KOPT-K1 (cell line): ENCODE measurements around the gene DOCK11.

Experiments used
- H3K27ac ChIP-seq: fragments of 200-600 bp; sonication (generic); 2 replicates; pipeline ENCODE4 v1.5.1; 2016; ENCODE audit warnings: antibody characterized with exemption, mild to moderate bottlenecking, low read depth, low read length; ENCODE audit not compliant: poor library complexity, severe bottlenecking
- H3K36me3 ChIP-seq: fragments of 200-600 bp; sonication (generic); 2 replicates; pipeline ENCODE4 v1.5.1; 2017; ENCODE audit warnings: antibody characterized with exemption, mild to moderate bottlenecking, low read length, moderate library complexity; ENCODE audit not compliant: insufficient read depth
- H3K9me3 ChIP-seq: fragments of 200-600 bp; sonication (generic); 2 replicates; pipeline ENCODE4 v1.5.1; 2017; ENCODE audit warnings: antibody characterized with exemption, low read length, mild to moderate bottlenecking; ENCODE audit not compliant: insufficient read depth, poor library complexity, severe bottlenecking

DOCK11 gene

GRCh38 chrX:118536204-118536603 lies 40.6 kb downstream of the DOCK11 start:
- Histone ChIP-seq H3K36me3 (no peaks in the 10 kb centered on the region), H3K9me3 (no peaks in the 10 kb centered on the region), H3K27ac (peak overlapping the region; percentile 63)

GRCh38 chrX:118536687-118537461 lies 41.3 kb downstream of the DOCK11 start:
- peak overlapping the region; percentile 63 for H3K27ac ChIP-seq
- no peaks in the 10 kb centered on the region for H3K9me3 ChIP-seq
- no peaks in the 10 kb centered on the region for H3K36me3 ChIP-seq

- no peaks in the 10 kb centered on the region for H3K36me3 ChIP-seq
- H3K27ac ChIP-seq, result no peak overlapping the region
- no peaks in the 10 kb centered on the region for H3K9me3 ChIP-seq
Observed at GRCh38 chrX:118538386-118538785, 42.8 kb downstream of the DOCK11 start.

- H3K36me3 ChIP-seq, result peaks cover 5% of the 10 kb centered on the region
Observed at GRCh38 chrX:118540342-118540741, 44.7 kb downstream of the DOCK11 start.

GRCh38 chrX:118541482-118541881 lies 45.9 kb downstream of the DOCK11 start:
- H3K36me3 ChIP-seq, result peaks cover 11% of the 10 kb centered on the region
- H3K9me3 ChIP-seq, result no peaks in the 10 kb centered on the region
- H3K27ac ChIP-seq, result no peak overlapping the region

More at GRCh38 chrX:118540342-118540741, 44.7 kb downstream of the DOCK11 start:
- no peak overlapping the region for H3K27ac ChIP-seq
- H3K9me3 ChIP-seq, result no peaks in the 10 kb centered on the region

GRCh38 chrX:118545510-118545909 lies 49.9 kb downstream of the DOCK11 start:
- H3K27ac ChIP-seq, result no peak overlapping the region
- no peaks in the 10 kb centered on the region for H3K9me3 ChIP-seq
- H3K36me3 ChIP-seq, result peaks cover 26% of the 10 kb centered on the region

GRCh38 chrX:118548841-118549240 lies 53.2 kb downstream of the DOCK11 start:
- Histone ChIP-seq H3K9me3 (no peaks in the 10 kb centered on the region), H3K27ac (no peak overlapping the region), H3K36me3 (peaks cover 30% of the 10 kb centered on the region)

- Histone ChIP-seq H3K27ac (no peak overlapping the region), H3K36me3 (peaks cover 24% of the 10 kb centered on the region), H3K9me3 (no peaks in the 10 kb centered on the region)
Observed at GRCh38 chrX:118550792-118551191, 55.2 kb downstream of the DOCK11 start.

GRCh38 chrX:118551426-118551825 lies 55.8 kb downstream of the DOCK11 start:
- no peak overlapping the region for H3K27ac ChIP-seq
- H3K9me3 ChIP-seq, result no peaks in the 10 kb centered on the region
- peaks cover 27% of the 10 kb centered on the region; the same call in 1 of the 2 replicates for H3K36me3 ChIP-seq

GRCh38 chrX:118552121-118552900 lies 56.7 kb downstream of the DOCK11 start:
- no peak overlapping the region for H3K27ac ChIP-seq
- H3K9me3 ChIP-seq, result no peaks in the 10 kb centered on the region
- H3K36me3 ChIP-seq, result peaks cover 24% of the 10 kb centered on the region; the same call in 1 of the 2 replicates

- no peaks in the 10 kb centered on the region for H3K9me3 ChIP-seq
- peaks cover 18% of the 10 kb centered on the region; the same call in 1 of the 2 replicates for H3K36me3 ChIP-seq
- H3K27ac ChIP-seq, result no peak overlapping the region
Observed at GRCh38 chrX:118553042-118553710, 57.6 kb downstream of the DOCK11 start.

GRCh38 chrX:118554511-118554910 lies 58.9 kb downstream of the DOCK11 start:
- no peak overlapping the region for H3K27ac ChIP-seq
- H3K36me3 ChIP-seq, result peaks cover 12% of the 10 kb centered on the region; the same call in 1 of the 2 replicates

GRCh38 chrX:118558926-118559325 lies 63.3 kb downstream of the DOCK11 start:
- H3K27ac ChIP-seq, result no peak overlapping the region
- peaks cover 19% of the 10 kb centered on the region; the same call in 1 of the 2 replicates for H3K36me3 ChIP-seq
- H3K9me3 ChIP-seq, result no peaks in the 10 kb centered on the region

More at GRCh38 chrX:118554511-118554910, 58.9 kb downstream of the DOCK11 start:
- H3K9me3 ChIP-seq, result no peaks in the 10 kb centered on the region

GRCh38 chrX:118560489-118560888 lies 64.9 kb downstream of the DOCK11 start:
- Histone ChIP-seq H3K36me3 (peaks cover 23% of the 10 kb centered on the region; the same call in 1 of the 2 replicates), H3K27ac (no peak overlapping the region), H3K9me3 (no peaks in the 10 kb centered on the region)
